ENCODE data around the gene SLC16A5. TPM values are rescaled to one million over a fixed set of nuclear protein-coding genes. Genes with fewer than 3 reads are reported as not detected.

Gene SLC16A5
- polyA plus RNA-seq, 3 donors, result 26.1 to 99.4 (median 27.0) TPM

GRCh38 chr17:75109046-75109406, 21.3 kb downstream of the SLC16A5 start:
- Mint-ChIP-seq H3K36me3 (peaks cover 32 to 40% of the 10 kb centered on the region in 2 donors), H3K4me3 (peak overlapping the region; percentile 85 to 95), H3K4me1 (peaks cover 40% of the 10 kb centered on the region), H3K27ac (peak overlapping the region in 1 of 7 donors; percentile 75), H3K27me3 (ENCODE audit: low read depth in 3 of 3) (peaks cover 0 to 6% (median 6%) of the 10 kb centered on the region in 3 donors), H3K9me3 (no peaks in the 10 kb centered on the region)
- H3K27ac ChIP-seq (ENCODE audit: low read depth in 1 of 2, low read length in 2 of 2), result no peak overlapping the region
- H3K9me3 ChIP-seq (replicated peaks in 1 of 2; ENCODE audit: control insufficient read depth in 1 of 2, insufficient read depth in 1 of 2, low read length in 2 of 2), result no peaks in the 10 kb centered on the region
- peak overlapping the region; percentile 78 to 88 (median 80) for H3K4me3 ChIP-seq (replicated peaks in 1 of 3; ENCODE audit: low read depth in 2 of 3, low read length in 3 of 3)
- H3K9ac ChIP-seq (ENCODE audit: insufficient read depth, low read length, poor library complexity, severe bottlenecking), result peak overlapping the region; percentile 55
- H3K27me3 ChIP-seq (ENCODE audit: control insufficient read depth in 2 of 2, insufficient read depth in 2 of 2, low read length in 2 of 2), result no peaks in the 10 kb centered on the region
- H4K20me1 ChIP-seq (ENCODE audit: insufficient read depth, low read length), result peaks cover 6% of the 10 kb centered on the region
- intact Hi-C loops (cut with micrococcal nuclease), result no loop called here
- peak overlapping the region; percentile 87 for H2AFZ ChIP-seq (ENCODE audit: insufficient read depth, low read depth, low read length, poor library complexity, severe bottlenecking)
- H3K4me2 ChIP-seq (replicated peaks; ENCODE audit: extremely low read depth, low read length, poor library complexity, severe bottlenecking), result peak overlapping the region; percentile 93
- peaks cover 12 to 23% of the 10 kb centered on the region in 2 donors for H3K36me3 ChIP-seq (replicated peaks in 1 of 2; ENCODE audit: control insufficient read depth in 1 of 2, insufficient read depth in 2 of 2, low read length in 2 of 2)
- H3K4me1 ChIP-seq (ENCODE audit: control insufficient read depth in 1 of 2, insufficient read depth in 2 of 2, low read length in 2 of 2), result peaks cover 38 to 40% of the 10 kb centered on the region in 2 donors
- no peak for TF ChIP-seq CTCF (IDR thresholded peaks at IDR 0.05)
- WGBS (ENCODE audit: insufficient coverage), result 2% methylated on average over 22 of the region's 22 CpGs
- peak in 1 of 3 donors; percentile 17 for DNase-seq
- H3K79me2 ChIP-seq (ENCODE audit: insufficient read depth, low read length), result peaks cover 24% of the 10 kb centered on the region

GRCh38 chr17:75109407-75110233, 21.9 kb downstream of the SLC16A5 start, which contains the start of gene ARMC7:
Gene ARMC7, plus strand, starts transcription at chr17:75109969. Its CDS starts 320 bp downstream, at chr17:75110289.
- H4K20me1 ChIP-seq (ENCODE audit: insufficient read depth, low read length), result peaks cover 6% of the 10 kb centered on the region
- DNase-seq, result peak; percentile 83 to 89 (median 85)
- H3K4me2 ChIP-seq (replicated peaks; ENCODE audit: extremely low read depth, low read length, poor library complexity, severe bottlenecking), result peak within 1 kb of the TSS; percentile 93
- no peaks in the 10 kb centered on the region for H3K9me3 ChIP-seq (replicated peaks in 1 of 2; ENCODE audit: control insufficient read depth in 1 of 2, insufficient read depth in 1 of 2, low read length in 2 of 2)
- under 1% methylated on average over 68 of the region's 68 CpGs for WGBS (ENCODE audit: insufficient coverage)
- Mint-ChIP-seq H3K4me3 (peak within 1 kb of the TSS; percentile 85 to 95), H3K27ac (peak within 1 kb of the TSS; percentile 42 to 92 (median 86)), H3K9me3 (no peaks in the 10 kb centered on the region), H3K27me3 (ENCODE audit: low read depth in 3 of 3) (peaks cover 0 to 6% (median 6%) of the 10 kb centered on the region in 3 donors), H3K36me3 (peaks cover 28 to 34% of the 10 kb centered on the region in 2 donors), H3K4me1 (peaks cover 44% of the 10 kb centered on the region)
- peak within 1 kb of the TSS; percentile 55 for H3K9ac ChIP-seq (ENCODE audit: insufficient read depth, low read length, poor library complexity, severe bottlenecking)
- intact Hi-C loops (cut with micrococcal nuclease), result loop anchor here (5.0 to 10.0 kb wide), 4 partner anchors 32 to 95 kb away; partner anchors contain the start of genes JPT1 (in 1 of the 2) and NUP85 (in 1 of the 2)
- peaks cover 8 to 17% of the 10 kb centered on the region in 2 donors for H3K36me3 ChIP-seq (replicated peaks in 1 of 2; ENCODE audit: control insufficient read depth in 1 of 2, insufficient read depth in 2 of 2, low read length in 2 of 2)
- H3K4me3 ChIP-seq (replicated peaks in 1 of 3; ENCODE audit: low read depth in 2 of 3, low read length in 3 of 3), result peak within 1 kb of the TSS; percentile 78 to 88 (median 80)
- peaks cover 42 to 44% of the 10 kb centered on the region in 2 donors for H3K4me1 ChIP-seq (ENCODE audit: control insufficient read depth in 1 of 2, insufficient read depth in 2 of 2, low read length in 2 of 2)
- H2AFZ ChIP-seq (ENCODE audit: insufficient read depth, low read depth, low read length, poor library complexity, severe bottlenecking), result peak within 1 kb of the TSS; percentile 87
- H3K27ac ChIP-seq (ENCODE audit: low read depth in 1 of 2, low read length in 2 of 2), result peak within 1 kb of the TSS; percentile 10 to 70
- no peaks in the 10 kb centered on the region for H3K27me3 ChIP-seq (ENCODE audit: control insufficient read depth in 2 of 2, insufficient read depth in 2 of 2, low read length in 2 of 2)
- TF ChIP-seq CTCF (IDR thresholded peaks at IDR 0.05), result no peak
- H3K79me2 ChIP-seq (ENCODE audit: insufficient read depth, low read length), result peaks cover 29% of the 10 kb centered on the region

All from CD14-positive monocyte (primary cell).